Activated CD8-positive, alpha-beta memory T cell treated with anti-CD3 and anti-CD28 coated beads for 48 hours (primary cell): ENCODE results near the gene CLCA1.

Experiments used
- DNase-seq, 3 experiments: peaks; one replicate each; pipeline ENCODE4 v3.0.0-alpha.2; 2020; ENCODE audit warnings: low read depth in 2 of 3, low spot score in 2 of 3

Gene CLCA1

DNA sequence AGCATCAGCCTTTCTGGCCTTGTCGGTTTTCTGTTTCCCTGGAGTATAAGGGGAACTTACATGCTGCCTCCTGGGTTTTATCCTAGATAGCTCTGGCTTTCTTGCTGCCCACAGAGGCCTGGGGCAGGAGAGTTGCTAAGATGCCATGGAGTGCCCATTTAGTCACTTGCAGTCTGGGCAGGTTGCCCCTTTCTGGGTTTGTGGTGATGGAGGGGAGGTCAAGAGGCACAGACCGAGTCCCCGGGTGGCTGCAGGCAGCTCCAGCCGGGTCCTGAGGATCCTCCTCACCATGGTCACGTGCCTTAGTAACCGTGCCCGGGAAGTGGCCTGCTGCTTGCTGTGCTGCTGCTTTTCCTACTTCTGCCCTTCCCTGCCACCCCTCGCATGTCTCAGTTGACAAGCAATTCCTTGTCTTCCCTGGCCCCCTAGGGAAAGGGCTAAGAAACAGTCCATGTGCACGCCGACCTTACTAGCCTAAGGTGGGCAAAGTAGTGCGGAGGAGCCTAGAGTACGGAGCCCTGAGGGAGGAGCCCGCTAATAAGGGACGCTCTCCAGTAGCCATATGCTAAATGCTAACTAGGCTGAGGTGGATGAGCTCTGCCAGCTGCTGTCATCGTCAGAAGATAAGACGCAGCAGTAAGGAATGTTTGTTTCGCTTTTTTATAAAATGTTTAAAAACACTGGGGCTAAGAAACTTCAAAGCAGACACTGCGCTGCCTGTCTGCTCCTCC lies 34.8 kb downstream of the CLCA1 start:
- DNase-seq, result no peak

GRCh38 chr1:86504137-86504479 lies 35.4 kb downstream of the CLCA1 start:
- no peak for DNase-seq

DNA sequence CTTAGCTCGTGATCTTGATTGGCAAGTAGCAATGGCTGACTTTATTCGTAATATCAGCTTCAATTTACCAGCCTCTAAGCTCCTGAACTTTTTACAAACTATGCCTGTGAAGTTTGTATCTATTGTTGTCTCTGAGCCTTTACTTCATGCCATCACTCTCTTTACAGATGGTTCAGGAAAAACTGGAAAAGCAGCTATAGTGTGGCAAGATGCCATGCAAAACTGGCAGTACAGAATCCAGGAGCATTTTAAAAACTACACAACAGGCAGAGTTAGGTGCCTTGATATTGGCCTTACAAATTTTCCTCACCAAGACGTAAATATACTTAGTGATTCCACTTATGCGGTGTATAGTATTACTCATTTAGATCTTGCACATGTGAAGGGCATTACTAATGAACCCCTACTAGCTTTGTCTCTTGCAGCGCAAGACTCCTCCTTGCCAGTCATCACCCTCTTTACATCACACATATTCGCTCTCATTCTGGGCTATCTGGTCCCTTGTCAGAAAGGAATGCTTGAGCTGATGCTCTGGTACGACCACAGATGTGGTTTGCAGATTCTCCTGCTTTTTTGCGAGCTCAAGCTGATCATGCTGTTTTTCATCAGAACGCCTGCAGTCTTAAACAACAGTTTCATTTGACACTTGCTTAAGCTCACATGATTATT lies 36.3 kb downstream of the CLCA1 start:
- DNase-seq, result no peak

- DNase-seq, result no peak
Measured at GRCh38 chr1:86505564-86505902, 36.8 kb downstream of the CLCA1 start.

DNA sequence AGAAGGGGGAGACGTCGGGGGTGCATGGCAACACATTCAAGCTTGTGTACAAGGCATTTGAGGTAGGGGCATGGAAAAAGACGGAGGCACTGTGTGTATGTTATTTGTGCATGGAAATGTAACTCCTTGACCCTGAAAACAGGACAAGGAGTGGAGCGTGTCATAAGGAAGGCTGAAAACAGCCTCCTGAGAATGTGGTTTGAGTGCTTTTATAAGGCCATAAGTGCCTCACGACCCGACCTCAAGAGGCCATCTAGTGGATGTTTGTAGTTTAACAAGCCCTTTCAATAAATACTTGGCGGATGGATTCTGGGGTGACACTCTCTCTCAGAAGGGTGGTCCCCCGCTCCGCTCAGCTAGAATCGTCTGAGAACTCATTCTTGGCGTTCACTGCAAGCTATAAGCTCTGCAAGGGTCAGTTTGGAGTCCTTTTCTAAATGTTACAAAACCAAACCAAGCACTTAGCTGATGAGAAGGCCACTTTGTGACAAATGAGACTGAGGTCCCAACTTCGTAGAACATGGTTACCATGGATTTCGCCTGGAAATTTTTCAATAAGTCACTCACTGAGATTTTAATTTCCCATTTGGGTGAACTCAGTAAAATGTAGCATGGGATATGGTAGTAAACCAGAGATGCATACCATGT lies 39.3 kb downstream of the CLCA1 start:
- DNase-seq, result no peak

- no peak for DNase-seq
Measured at GRCh38 chr1:86508583-86508969, 39.8 kb downstream of the CLCA1 start.

DNA sequence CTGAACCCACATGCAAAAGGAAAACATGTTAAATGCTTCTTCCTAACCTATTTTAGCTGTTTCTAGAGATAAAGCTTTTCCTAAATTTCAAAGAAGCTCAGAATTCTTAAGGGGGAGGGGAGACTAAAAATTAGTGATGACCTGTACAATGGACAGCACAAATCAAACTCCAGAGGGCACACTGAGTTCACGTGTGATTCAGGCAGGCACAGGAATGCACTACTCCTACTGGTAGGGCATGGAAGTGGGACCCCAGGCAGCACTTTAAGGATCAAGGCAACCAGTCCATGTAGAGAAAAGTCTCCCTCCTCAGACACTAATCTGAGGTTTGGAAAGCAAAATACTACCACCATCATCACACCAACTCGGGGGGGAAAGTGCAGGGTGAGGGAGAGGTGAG lies 46.9 kb downstream of the CLCA1 start:
- no peak for DNase-seq

- no peak for DNase-seq
Measured at GRCh38 chr1:86516335-86516734, 47.6 kb downstream of the CLCA1 start.

- DNase-seq, result no peak
Measured at GRCh38 chr1:86517336-86517735, 48.6 kb downstream of the CLCA1 start.

GRCh38 chr1:86520789-86521521 lies 52.2 kb downstream of the CLCA1 start:
- DNase-seq, result no peak

DNA sequence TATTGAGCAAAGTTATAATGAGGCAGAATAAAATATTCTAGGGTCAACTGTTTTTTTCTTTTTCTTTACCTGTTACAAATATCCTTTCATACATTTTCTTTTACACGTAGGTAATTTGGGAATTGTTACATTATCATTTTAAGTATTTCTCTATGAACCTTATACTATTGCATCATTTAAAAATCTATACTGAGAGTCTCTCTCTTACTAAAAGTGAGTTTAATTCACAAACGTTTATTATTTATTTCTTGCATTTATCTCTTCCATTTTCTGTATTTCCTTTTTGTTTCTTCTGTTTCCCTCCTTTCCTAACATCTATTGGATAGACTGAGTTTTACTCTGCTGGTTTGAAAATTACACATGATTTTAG lies 52.8 kb downstream of the CLCA1 start:
- DNase-seq, result no peak

DNA sequence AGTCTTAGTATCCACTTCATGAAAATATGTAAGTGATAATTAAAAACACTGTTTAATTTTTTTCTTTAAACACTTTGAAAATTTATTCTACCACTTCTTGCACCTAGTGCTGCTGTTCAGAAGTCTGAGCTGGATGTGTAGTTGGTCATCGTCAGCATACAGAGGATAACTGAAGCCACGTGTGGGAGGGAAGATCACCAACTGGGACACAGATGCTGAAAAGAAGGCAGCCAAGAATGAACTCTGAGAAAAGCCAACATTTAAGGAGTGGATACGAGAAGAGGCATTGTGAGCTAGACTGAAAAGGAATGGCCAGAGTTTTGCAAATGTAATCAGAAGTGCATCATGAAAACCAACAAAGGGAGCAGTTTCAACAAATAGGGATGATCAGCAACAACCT lies 53.5 kb downstream of the CLCA1 start:
- DNase-seq, result no peak

GRCh38 chr1:86523670-86524354 lies 55.1 kb downstream of the CLCA1 start:
- no peak for DNase-seq

- DNase-seq, result no peak
Measured at GRCh38 chr1:86527306-86527705, 58.6 kb downstream of the CLCA1 start.

GRCh38 chr1:86530211-86530845 lies 61.6 kb downstream of the CLCA1 start:
- DNase-seq, result no peak

DNA sequence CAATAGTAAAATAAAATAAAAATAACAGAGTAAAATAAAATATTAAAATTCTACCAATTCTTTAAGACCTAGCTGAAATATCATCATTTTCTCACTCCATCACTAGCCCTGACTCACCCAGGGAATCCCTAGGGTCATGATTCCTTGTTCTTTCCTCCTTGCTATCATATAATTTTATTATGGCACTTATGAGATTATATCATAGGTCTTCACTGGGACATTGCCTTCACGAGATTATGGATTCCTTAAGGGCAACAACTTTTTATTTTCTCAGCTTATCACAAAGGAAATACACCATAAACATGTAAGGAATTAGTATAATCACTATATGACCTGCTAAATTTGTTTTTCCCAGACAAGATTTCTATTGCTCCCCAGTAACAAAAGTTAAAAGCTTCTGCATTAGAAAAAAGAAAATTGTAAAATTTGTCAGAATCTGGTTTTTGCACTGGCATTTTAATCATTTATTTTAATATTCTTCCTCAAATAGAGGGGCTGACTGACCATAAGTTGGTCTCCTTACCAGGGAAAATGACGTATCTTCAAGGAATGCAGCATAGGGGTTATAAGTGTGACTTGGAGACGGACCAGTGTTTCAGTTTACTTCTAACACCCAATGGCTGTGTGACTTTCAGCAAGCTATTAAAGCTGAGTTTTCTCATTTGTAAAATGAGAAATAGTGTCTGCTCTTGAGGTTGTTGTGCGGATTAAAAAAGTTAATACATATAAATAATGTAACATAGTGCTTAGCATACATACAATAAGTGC lies 69.4 kb downstream of the CLCA1 start:
- no peak for DNase-seq

GRCh38 chr1:86538775-86539174 lies 70.0 kb downstream of the CLCA1 start:
- no peak for DNase-seq

GRCh38 chr1:86541859-86542258 lies 73.1 kb downstream of the CLCA1 start:
- no peak for DNase-seq

- no peak for DNase-seq
Measured at GRCh38 chr1:86542631-86543030, 73.9 kb downstream of the CLCA1 start.

DNA sequence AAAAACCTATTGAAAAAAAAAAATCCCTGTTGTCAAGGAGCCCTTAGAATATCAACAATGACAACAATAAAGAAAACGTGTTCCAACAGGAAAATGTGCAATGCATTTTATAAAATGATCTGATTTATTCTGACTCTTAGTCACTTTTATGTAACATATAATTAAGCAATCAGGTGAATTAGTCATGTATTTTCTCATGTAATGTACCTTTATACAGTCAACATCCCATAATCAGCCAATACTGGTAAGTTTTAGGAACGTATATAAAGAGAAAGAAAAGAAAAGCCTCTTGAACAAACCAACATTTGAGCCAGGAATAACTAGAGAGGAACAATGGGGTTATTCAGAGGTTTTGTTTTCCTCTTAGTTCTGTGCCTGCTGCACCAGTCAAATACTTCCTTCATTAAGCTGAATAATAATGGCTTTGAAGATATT lies 78.1 kb downstream of the CLCA1 start, which contains the start of gene CLCA4:
Gene CLCA4 (plus strand): TSS at position 292 of the 435 bp plus-strand sequence. CDS start 42 bp downstream, at position 334.
- no peak for DNase-seq
